ENCODE results near the gene ARMC5. TPM values are rescaled to one million over a fixed set of nuclear protein-coding genes. Genes with fewer than 3 reads are reported as not detected.

The ARMC5 gene
- total and polyA plus RNA-seq, 9 of the 15 experiments (the other 6 are each of a cell fraction or from before 2014, with no cell fraction given): 0.11 to 13.5 (median 2.1) TPM

DNA sequence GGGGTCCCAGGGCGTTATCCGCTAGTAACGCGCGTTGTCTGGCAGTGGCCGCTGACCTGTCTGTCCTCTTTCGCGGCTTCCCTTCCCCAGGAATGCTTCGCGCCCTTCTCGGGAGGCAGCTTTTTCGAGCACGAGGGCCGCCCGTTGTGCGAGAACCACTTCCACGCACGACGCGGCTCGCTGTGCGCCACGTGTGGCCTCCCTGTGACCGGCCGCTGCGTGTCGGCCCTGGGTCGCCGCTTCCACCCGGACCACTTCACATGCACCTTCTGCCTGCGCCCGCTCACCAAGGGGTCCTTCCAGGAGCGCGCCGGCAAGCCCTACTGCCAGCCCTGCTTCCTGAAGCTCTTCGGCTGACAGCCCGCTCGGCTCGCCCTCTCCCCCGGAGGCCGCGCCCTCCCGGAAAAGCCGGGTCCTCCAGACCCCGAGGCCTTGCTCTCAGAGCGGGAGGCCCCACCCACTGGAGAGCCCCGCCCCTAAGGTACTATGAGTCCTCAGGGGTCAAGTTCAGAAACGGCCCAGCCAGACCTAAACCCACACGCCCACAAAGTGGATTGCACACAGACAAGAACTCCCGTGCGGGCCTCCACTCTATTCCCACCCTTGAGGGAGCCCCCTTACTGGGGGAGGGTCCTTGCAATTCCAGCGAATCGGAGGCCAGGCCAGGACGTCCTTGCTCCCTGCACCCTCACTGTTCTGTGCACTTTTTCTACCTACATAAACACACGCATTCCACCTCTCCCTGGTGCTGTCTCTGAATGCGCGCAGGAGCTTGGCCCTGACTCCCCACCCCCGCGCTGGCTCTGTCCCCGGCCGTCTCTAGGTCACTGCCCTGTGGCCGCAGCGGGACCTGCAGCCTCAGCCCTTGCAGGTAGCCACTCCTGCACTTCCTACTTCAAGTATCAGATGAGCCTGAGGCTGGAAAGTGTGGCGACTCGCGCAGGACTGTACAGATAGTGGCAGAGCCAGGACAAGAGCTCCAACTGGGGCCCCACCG lies 18.2 kb downstream of the ARMC5 start (continued):
- TF ChIP-seq RBBP5 (IDR thresholded peaks at IDR 0.05; ENCODE audit: borderline replicate concordance, insufficient read depth, low read length, poor library complexity, severe bottlenecking): peak; percentile 72
- TF ChIP-seq EP400 (IDR thresholded peaks at IDR 0.05): peak; percentile 47
- TF ChIP-seq CREM (IDR thresholded peaks at IDR 0.05; ENCODE audit: low read depth): peak; percentile 38; the same call in 1 of the 2 replicates
- TF ChIP-seq NEUROD1 (IDR thresholded peaks at IDR 0.05; ENCODE audit: borderline replicate concordance, low read depth, low read length, partially characterized antibody): peak; percentile 8
- peak; percentile 12; the same call in 1 of the 2 replicates for TF ChIP-seq TOE1 (IDR thresholded peaks at IDR 0.05; ENCODE audit: borderline replicate concordance)
- no peak for TF ChIP-seq TOE1 (CRISPR knock-in tag; IDR thresholded peaks at IDR 0.05; ENCODE audit: borderline replicate concordance, low read depth)
- TF ChIP-seq, protein P1, sequence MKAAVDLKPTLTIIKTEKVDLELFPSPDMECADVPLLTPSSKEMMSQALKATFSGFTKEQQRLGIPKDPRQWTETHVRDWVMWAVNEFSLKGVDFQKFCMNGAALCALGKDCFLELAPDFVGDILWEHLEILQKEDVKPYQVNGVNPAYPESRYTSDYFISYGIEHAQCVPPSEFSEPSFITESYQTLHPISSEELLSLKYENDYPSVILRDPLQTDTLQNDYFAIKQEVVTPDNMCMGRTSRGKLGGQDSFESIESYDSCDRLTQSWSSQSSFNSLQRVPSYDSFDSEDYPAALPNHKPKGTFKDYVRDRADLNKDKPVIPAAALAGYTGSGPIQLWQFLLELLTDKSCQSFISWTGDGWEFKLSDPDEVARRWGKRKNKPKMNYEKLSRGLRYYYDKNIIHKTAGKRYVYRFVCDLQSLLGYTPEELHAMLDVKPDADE (conservative IDR thresholded peaks at IDR 0.05; ENCODE audit: control insufficient read depth, low read depth, low read length): no peak
- TF ChIP-seq ZNF212 (CRISPR knock-in tag; IDR thresholded peaks at IDR 0.05): no peak
- TF ChIP-seq MTA1 (IDR thresholded peaks at IDR 0.05; ENCODE audit: borderline replicate concordance): peak; percentile 47; the same call in 1 of the 2 replicates
- TF ChIP-seq ERF (CRISPR knock-in tag; IDR thresholded peaks at IDR 0.05): peak; percentile 75; the same call in 1 of the 2 replicates
- TF ChIP-seq DPF2 (IDR thresholded peaks at IDR 0.05): peak; percentile 52; the same call in 1 of the 2 replicates
- peak; percentile 93 for TF ChIP-seq EGR1 (conservative IDR thresholded peaks at IDR 0.05)
- TF ChIP-seq, protein P2, sequence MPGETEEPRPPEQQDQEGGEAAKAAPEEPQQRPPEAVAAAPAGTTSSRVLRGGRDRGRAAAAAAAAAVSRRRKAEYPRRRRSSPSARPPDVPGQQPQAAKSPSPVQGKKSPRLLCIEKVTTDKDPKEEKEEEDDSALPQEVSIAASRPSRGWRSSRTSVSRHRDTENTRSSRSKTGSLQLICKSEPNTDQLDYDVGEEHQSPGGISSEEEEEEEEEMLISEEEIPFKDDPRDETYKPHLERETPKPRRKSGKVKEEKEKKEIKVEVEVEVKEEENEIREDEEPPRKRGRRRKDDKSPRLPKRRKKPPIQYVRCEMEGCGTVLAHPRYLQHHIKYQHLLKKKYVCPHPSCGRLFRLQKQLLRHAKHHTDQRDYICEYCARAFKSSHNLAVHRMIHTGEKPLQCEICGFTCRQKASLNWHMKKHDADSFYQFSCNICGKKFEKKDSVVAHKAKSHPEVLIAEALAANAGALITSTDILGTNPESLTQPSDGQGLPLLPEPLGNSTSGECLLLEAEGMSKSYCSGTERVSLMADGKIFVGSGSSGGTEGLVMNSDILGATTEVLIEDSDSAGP (CRISPR knock-in tag; IDR thresholded peaks at IDR 0.05): no peak
- 0 out of 2 replicates have a peak, but pooled peaks have one; percentile 12 for TF ChIP-seq ZBED1 (IDR thresholded peaks at IDR 0.05)
- no peak for TF ChIP-seq PRPF4 (IDR thresholded peaks at IDR 0.05; ENCODE audit: insufficient read depth, low read depth, low read length, poor library complexity, severe bottlenecking)
- TF ChIP-seq BCOR (IDR thresholded peaks at IDR 0.05): no peak
- TF ChIP-seq, protein P3, sequence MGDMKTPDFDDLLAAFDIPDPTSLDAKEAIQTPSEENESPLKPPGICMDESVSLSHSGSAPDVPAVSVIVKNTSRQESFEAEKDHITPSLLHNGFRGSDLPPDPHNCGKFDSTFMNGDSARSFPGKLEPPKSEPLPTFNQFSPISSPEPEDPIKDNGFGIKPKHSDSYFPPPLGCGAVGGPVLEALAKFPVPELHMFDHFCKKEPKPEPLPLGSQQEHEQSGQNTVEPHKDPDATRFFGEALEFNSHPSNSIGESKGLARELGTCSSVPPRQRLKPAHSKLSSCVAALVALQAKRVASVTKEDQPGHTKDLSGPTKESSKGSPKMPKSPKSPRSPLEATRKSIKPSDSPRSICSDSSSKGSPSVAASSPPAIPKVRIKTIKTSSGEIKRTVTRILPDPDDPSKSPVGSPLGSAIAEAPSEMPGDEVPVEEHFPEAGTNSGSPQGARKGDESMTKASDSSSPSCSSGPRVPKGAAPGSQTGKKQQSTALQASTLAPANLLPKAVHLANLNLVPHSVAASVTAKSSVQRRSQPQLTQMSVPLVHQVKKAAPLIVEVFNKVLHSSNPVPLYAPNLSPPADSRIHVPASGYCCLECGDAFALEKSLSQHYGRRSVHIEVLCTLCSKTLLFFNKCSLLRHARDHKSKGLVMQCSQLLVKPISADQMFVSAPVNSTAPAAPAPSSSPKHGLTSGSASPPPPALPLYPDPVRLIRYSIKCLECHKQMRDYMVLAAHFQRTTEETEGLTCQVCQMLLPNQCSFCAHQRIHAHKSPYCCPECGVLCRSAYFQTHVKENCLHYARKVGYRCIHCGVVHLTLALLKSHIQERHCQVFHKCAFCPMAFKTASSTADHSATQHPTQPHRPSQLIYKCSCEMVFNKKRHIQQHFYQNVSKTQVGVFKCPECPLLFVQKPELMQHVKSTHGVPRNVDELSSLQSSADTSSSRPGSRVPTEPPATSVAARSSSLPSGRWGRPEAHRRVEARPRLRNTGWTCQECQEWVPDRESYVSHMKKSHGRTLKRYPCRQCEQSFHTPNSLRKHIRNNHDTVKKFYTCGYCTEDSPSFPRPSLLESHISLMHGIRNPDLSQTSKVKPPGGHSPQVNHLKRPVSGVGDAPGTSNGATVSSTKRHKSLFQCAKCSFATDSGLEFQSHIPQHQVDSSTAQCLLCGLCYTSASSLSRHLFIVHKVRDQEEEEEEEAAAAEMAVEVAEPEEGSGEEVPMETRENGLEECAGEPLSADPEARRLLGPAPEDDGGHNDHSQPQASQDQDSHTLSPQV (IDR thresholded peaks at IDR 0.05): peak; percentile 57; the same call in 1 of the 2 replicates
- TF ChIP-seq ZNF583 (CRISPR knock-in tag; IDR thresholded peaks at IDR 0.05): peak; percentile 47; the same call in 1 of the 2 replicates
- TF ChIP-seq TRIM24 (IDR thresholded peaks at IDR 0.05): 0 out of 4 replicates have a peak, but pooled peaks have one; percentile 13 to 18
- TF ChIP-seq, protein P4, sequence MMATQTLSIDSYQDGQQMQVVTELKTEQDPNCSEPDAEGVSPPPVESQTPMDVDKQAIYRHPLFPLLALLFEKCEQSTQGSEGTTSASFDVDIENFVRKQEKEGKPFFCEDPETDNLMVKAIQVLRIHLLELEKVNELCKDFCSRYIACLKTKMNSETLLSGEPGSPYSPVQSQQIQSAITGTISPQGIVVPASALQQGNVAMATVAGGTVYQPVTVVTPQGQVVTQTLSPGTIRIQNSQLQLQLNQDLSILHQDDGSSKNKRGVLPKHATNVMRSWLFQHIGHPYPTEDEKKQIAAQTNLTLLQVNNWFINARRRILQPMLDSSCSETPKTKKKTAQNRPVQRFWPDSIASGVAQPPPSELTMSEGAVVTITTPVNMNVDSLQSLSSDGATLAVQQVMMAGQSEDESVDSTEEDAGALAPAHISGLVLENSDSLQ (IDR thresholded peaks at IDR 0.05): peak; percentile 30
